ENCODE measurements around the gene SIRT2.

Gene SIRT2

GRCh38 chr19:38853214-38853613, 46.2 kb downstream of the SIRT2 start:
- Histone ChIP-seq H3K9ac (ENCODE audit: insufficient read length) (no peak overlapping the region), H3K9me3 (ENCODE audit: low read depth, low read length) (no peaks in the 10 kb centered on the region), H3K4me3 (no peak overlapping the region; the same call in 1 of the 2 replicates), H3K27ac (no peak overlapping the region), H3K36me3 (ENCODE audit: insufficient read depth, low read length) (peaks cover 9% of the 10 kb centered on the region)
- no peak for TF ChIP-seq FOXP2 (optimal IDR thresholded peaks at IDR 0.05; ENCODE audit: control extremely low read depth, extremely low read length, insufficient read depth)
- TF ChIP-seq EZH2 (IDR thresholded peaks at IDR 0.05): no peak
- no peak for TF ChIP-seq POLR2AphosphoS5 (IDR thresholded peaks at IDR 0.05; ENCODE audit: borderline replicate concordance, low read depth, low read length)
- no peak for DNase-seq (ENCODE audit: low read depth, low spot score)

GRCh38 chr19:38852231-38853044, 47.0 kb downstream of the SIRT2 start:
- Histone ChIP-seq H3K27ac (peak overlapping the region; percentile 84), H3K9me3 (ENCODE audit: low read depth, low read length) (no peaks in the 10 kb centered on the region), H3K9ac (ENCODE audit: insufficient read length) (peak overlapping the region; percentile 89), H3K4me3 (peak overlapping the region; percentile 91), H3K36me3 (ENCODE audit: insufficient read depth, low read length) (peaks cover 16% of the 10 kb centered on the region)
- TF ChIP-seq FOXP2 (optimal IDR thresholded peaks at IDR 0.05; ENCODE audit: control extremely low read depth, extremely low read length, insufficient read depth) (no peak), EZH2 (IDR thresholded peaks at IDR 0.05) (no peak), POLR2AphosphoS5 (IDR thresholded peaks at IDR 0.05; ENCODE audit: borderline replicate concordance, low read depth, low read length) (no peak; the same call in 1 of the 2 replicates)
- DNase-seq (ENCODE audit: low read depth, low spot score): no peak

- TF ChIP-seq POLR2AphosphoS5 (IDR thresholded peaks at IDR 0.05; ENCODE audit: borderline replicate concordance, low read depth, low read length) (peak; percentile 72), FOXP2 (optimal IDR thresholded peaks at IDR 0.05; ENCODE audit: control extremely low read depth, extremely low read length, insufficient read depth) (no peak), EZH2 (IDR thresholded peaks at IDR 0.05) (no peak)
- peak overlapping the region; percentile 84 for H3K27ac ChIP-seq
- no peaks in the 10 kb centered on the region for H3K9me3 ChIP-seq (ENCODE audit: low read depth, low read length)
- no peak for DNase-seq (ENCODE audit: low read depth, low spot score)
- H3K4me3 ChIP-seq: peak overlapping the region; percentile 91
- peak overlapping the region; percentile 89 for H3K9ac ChIP-seq (ENCODE audit: insufficient read length)
- peaks cover 24% of the 10 kb centered on the region for H3K36me3 ChIP-seq (ENCODE audit: insufficient read depth, low read length)
Observed at GRCh38 chr19:38851622-38852230, 47.7 kb downstream of the SIRT2 start.

GRCh38 chr19:38850976-38851621, 48.3 kb downstream of the SIRT2 start:
- peak overlapping the region; percentile 91 for H3K4me3 ChIP-seq
- no peak for DNase-seq (ENCODE audit: low read depth, low spot score)
- no peaks in the 10 kb centered on the region for H3K9me3 ChIP-seq (ENCODE audit: low read depth, low read length)
- TF ChIP-seq EZH2 (IDR thresholded peaks at IDR 0.05) (no peak), POLR2AphosphoS5 (IDR thresholded peaks at IDR 0.05; ENCODE audit: borderline replicate concordance, low read depth, low read length) (no peak), FOXP2 (optimal IDR thresholded peaks at IDR 0.05; ENCODE audit: control extremely low read depth, extremely low read length, insufficient read depth) (no peak)
- peak overlapping the region; percentile 75 for H3K27ac ChIP-seq
- H3K36me3 ChIP-seq (ENCODE audit: insufficient read depth, low read length): peaks cover 30% of the 10 kb centered on the region
- H3K9ac ChIP-seq (ENCODE audit: insufficient read length): peak overlapping the region; percentile 79

GRCh38 chr19:38850436-38850975, 48.9 kb downstream of the SIRT2 start:
- TF ChIP-seq FOXP2 (optimal IDR thresholded peaks at IDR 0.05; ENCODE audit: control extremely low read depth, extremely low read length, insufficient read depth): peak; percentile 44
- TF ChIP-seq POLR2AphosphoS5 (IDR thresholded peaks at IDR 0.05; ENCODE audit: borderline replicate concordance, low read depth, low read length): peak; percentile 84
- no peak for TF ChIP-seq EZH2 (IDR thresholded peaks at IDR 0.05)
- Histone ChIP-seq H3K36me3 (ENCODE audit: insufficient read depth, low read length) (peaks cover 36% of the 10 kb centered on the region), H3K27ac (peak overlapping the region; percentile 75), H3K4me3 (peak overlapping the region; percentile 91), H3K9me3 (ENCODE audit: low read depth, low read length) (no peaks in the 10 kb centered on the region), H3K9ac (ENCODE audit: insufficient read length) (peak overlapping the region; percentile 79)
- no peak for DNase-seq (ENCODE audit: low read depth, low spot score)

GRCh38 chr19:38849860-38850435, 49.5 kb downstream of the SIRT2 start, which contains the start of gene HNRNPL:
HNRNPL (minus strand) TSS chr19:38849986; CDS start chr19:38849966, 20 bp downstream.
- H3K4me3 ChIP-seq: peak within 1 kb of the TSS; percentile 91
- peak; percentile 100 for DNase-seq (ENCODE audit: low read depth, low spot score)
- H3K27ac ChIP-seq: peak within 1 kb of the TSS; percentile 100
- H3K9ac ChIP-seq (ENCODE audit: insufficient read length): peak within 1 kb of the TSS; percentile 100
- H3K36me3 ChIP-seq (ENCODE audit: insufficient read depth, low read length): peaks cover 41% of the 10 kb centered on the region
- TF ChIP-seq FOXP2 (optimal IDR thresholded peaks at IDR 0.05; ENCODE audit: control extremely low read depth, extremely low read length, insufficient read depth): peak; percentile 10
- TF ChIP-seq EZH2 (IDR thresholded peaks at IDR 0.05): no peak
- peak; percentile 82 for TF ChIP-seq POLR2AphosphoS5 (IDR thresholded peaks at IDR 0.05; ENCODE audit: borderline replicate concordance, low read depth, low read length)
- no peaks in the 10 kb centered on the region for H3K9me3 ChIP-seq (ENCODE audit: low read depth, low read length)

GRCh38 chr19:38849147-38849859, 50.1 kb downstream of the SIRT2 start:
- peak; percentile 81 for DNase-seq (ENCODE audit: low read depth, low spot score)
- H3K9ac ChIP-seq (ENCODE audit: insufficient read length): peak overlapping the region; percentile 100
- no peak for TF ChIP-seq EZH2 (IDR thresholded peaks at IDR 0.05)
- no peak for TF ChIP-seq FOXP2 (optimal IDR thresholded peaks at IDR 0.05; ENCODE audit: control extremely low read depth, extremely low read length, insufficient read depth)
- peak; percentile 75 for TF ChIP-seq POLR2AphosphoS5 (IDR thresholded peaks at IDR 0.05; ENCODE audit: borderline replicate concordance, low read depth, low read length)
- H3K9me3 ChIP-seq (ENCODE audit: low read depth, low read length): no peaks in the 10 kb centered on the region
- H3K4me3 ChIP-seq: peak overlapping the region; percentile 87
- peaks cover 48% of the 10 kb centered on the region for H3K36me3 ChIP-seq (ENCODE audit: insufficient read depth, low read length)
- H3K27ac ChIP-seq: peak overlapping the region; percentile 100

Measured in SK-N-MC (cell line).